NOMO-1 (cell line): Measurements from ENCODE around the gene ROPN1L.
"Not testable (repeated sequence)": the region's sequence is repeated elsewhere in the genome, so short reads cannot be mapped to it uniquely, and the experiment has no call there.

Source experiments
- DNase-seq, 2 experiments: peaks; one replicate each; lab custom pipeline; 2025; ENCODE audit not compliant: unreplicated experiment in 2 of 2; lab: John Stamatoyannopoulos, UW

ROPN1L gene

GRCh38 chr5:10497554-10497953 lies 55.9 kb downstream of the ROPN1L start:
- no peak for DNase-seq

- DNase-seq = no peak
These were observed 56.7 kb downstream of the ROPN1L start for GRCh38 chr5:10498350-10498749.

GRCh38 chr5:10499066-10499465 lies 57.4 kb downstream of the ROPN1L start:
- DNase-seq = no peak

GRCh38 chr5:10499776-10500175 lies 58.1 kb downstream of the ROPN1L start:
- DNase-seq = no peak

GRCh38 chr5:10500669-10501068 lies 59.0 kb downstream of the ROPN1L start:
- DNase-seq = no peak

GRCh38 chr5:10501554-10502075 lies 59.9 kb downstream of the ROPN1L start:
- peak; percentile 59 to 62 for DNase-seq

- no peak for DNase-seq
These were observed 60.5 kb downstream of the ROPN1L start for GRCh38 chr5:10502130-10502529.

GRCh38 chr5:10502578-10502977 lies 60.9 kb downstream of the ROPN1L start:
- no peak for DNase-seq

- no peak for DNase-seq
These were observed 61.6 kb downstream of the ROPN1L start for GRCh38 chr5:10503321-10503720.

- DNase-seq = no peak
These were observed 62.5 kb downstream of the ROPN1L start for GRCh38 chr5:10503997-10504793.

GRCh38 chr5:10505517-10506095 lies 63.9 kb downstream of the ROPN1L start:
- peak; percentile 98 to 100 for DNase-seq

GRCh38 chr5:10506535-10506934 lies 64.9 kb downstream of the ROPN1L start:
- no peak for DNase-seq

GRCh38 chr5:10507575-10508096 lies 66.0 kb downstream of the ROPN1L start:
- DNase-seq = peak; percentile 61 to 79

- no peak for DNase-seq
These were observed 67.9 kb downstream of the ROPN1L start for GRCh38 chr5:10509575-10509974.

- DNase-seq = no peak
These were observed 70.3 kb downstream of the ROPN1L start for GRCh38 chr5:10511741-10512640.

GRCh38 chr5:10513501-10514442 lies 72.1 kb downstream of the ROPN1L start:
- no peak for DNase-seq

- not testable (repeated sequence) for DNase-seq
These were observed 72.9 kb downstream of the ROPN1L start for GRCh38 chr5:10514572-10514971.
